KOPT-K1 (cell line): ENCODE measurements around the gene RNPEPL1.

ENCODE experiments used
- H3K27ac ChIP-seq: fragments of 200-600 bp; sonication (generic); 2 replicates; pipeline ENCODE4 v1.5.1; 2016; ENCODE audit warnings: antibody characterized with exemption, mild to moderate bottlenecking, low read depth, low read length; ENCODE audit not compliant: poor library complexity, severe bottlenecking
- H3K36me3 ChIP-seq: fragments of 200-600 bp; sonication (generic); 2 replicates; pipeline ENCODE4 v1.5.1; 2017; ENCODE audit warnings: antibody characterized with exemption, mild to moderate bottlenecking, low read length, moderate library complexity; ENCODE audit not compliant: insufficient read depth
- H3K9me3 ChIP-seq: fragments of 200-600 bp; sonication (generic); 2 replicates; pipeline ENCODE4 v1.5.1; 2017; ENCODE audit warnings: antibody characterized with exemption, low read length, mild to moderate bottlenecking; ENCODE audit not compliant: insufficient read depth, poor library complexity, severe bottlenecking

RNPEPL1 gene

GRCh38 chr2:240576036-240576435 lies 7.8 kb downstream of the RNPEPL1 start:
- Histone ChIP-seq H3K9me3 (no peaks in the 10 kb centered on the region), H3K36me3 (peaks cover 59% of the 10 kb centered on the region; the same call in 1 of the 2 replicates), H3K27ac (no peak overlapping the region)

GRCh38 chr2:240576436-240577205 lies 8.3 kb downstream of the RNPEPL1 start:
- H3K9me3 ChIP-seq, result no peaks in the 10 kb centered on the region
- peaks cover 59% of the 10 kb centered on the region; the same call in 1 of the 2 replicates for H3K36me3 ChIP-seq
- no peak overlapping the region for H3K27ac ChIP-seq

- Histone ChIP-seq H3K36me3 (peaks cover 53% of the 10 kb centered on the region; the same call in 1 of the 2 replicates), H3K9me3 (no peaks in the 10 kb centered on the region), H3K27ac (no peak overlapping the region)
Measured at GRCh38 chr2:240577281-240578109, 9.2 kb downstream of the RNPEPL1 start.

GRCh38 chr2:240578110-240578450 lies 9.8 kb downstream of the RNPEPL1 start:
- H3K9me3 ChIP-seq, result no peaks in the 10 kb centered on the region
- H3K36me3 ChIP-seq, result peaks cover 54% of the 10 kb centered on the region; the same call in 1 of the 2 replicates
- no peak overlapping the region for H3K27ac ChIP-seq

GRCh38 chr2:240578488-240578887 lies 10.2 kb downstream of the RNPEPL1 start:
- no peak overlapping the region for H3K27ac ChIP-seq
- peaks cover 54% of the 10 kb centered on the region; the same call in 1 of the 2 replicates for H3K36me3 ChIP-seq
- H3K9me3 ChIP-seq, result no peaks in the 10 kb centered on the region

- peak overlapping the region; percentile 1 for H3K27ac ChIP-seq
- no peaks in the 10 kb centered on the region for H3K9me3 ChIP-seq
- peaks cover 51% of the 10 kb centered on the region; the same call in 1 of the 2 replicates for H3K36me3 ChIP-seq
Measured at GRCh38 chr2:240579071-240579762, 10.9 kb downstream of the RNPEPL1 start.

- Histone ChIP-seq H3K27ac (peak overlapping the region; percentile 1), H3K9me3 (no peaks in the 10 kb centered on the region), H3K36me3 (peaks cover 43% of the 10 kb centered on the region; the same call in 1 of the 2 replicates)
Measured at GRCh38 chr2:240579771-240580614, 11.7 kb downstream of the RNPEPL1 start.

GRCh38 chr2:240581811-240582210 lies 13.5 kb downstream of the RNPEPL1 start:
- Histone ChIP-seq H3K9me3 (no peaks in the 10 kb centered on the region), H3K27ac (no peak overlapping the region), H3K36me3 (peaks cover 25% of the 10 kb centered on the region; the same call in 1 of the 2 replicates)

GRCh38 chr2:240582781-240583180 lies 14.5 kb downstream of the RNPEPL1 start:
- Histone ChIP-seq H3K36me3 (peaks cover 16% of the 10 kb centered on the region; the same call in 1 of the 2 replicates), H3K9me3 (no peaks in the 10 kb centered on the region), H3K27ac (no peak overlapping the region)

- H3K9me3 ChIP-seq, result no peaks in the 10 kb centered on the region
- no peak overlapping the region for H3K27ac ChIP-seq
- 0 out of 2 replicates have a peak, but pooled peaks cover 6% of the 10 kb centered on the region for H3K36me3 ChIP-seq
Measured at GRCh38 chr2:240583774-240584173, 15.5 kb downstream of the RNPEPL1 start.

- H3K27ac ChIP-seq, result no peak overlapping the region
- no peaks in the 10 kb centered on the region for H3K9me3 ChIP-seq
- peaks cover 11% of the 10 kb centered on the region; the same call in 1 of the 2 replicates for H3K36me3 ChIP-seq
Measured at GRCh38 chr2:240584486-240585031, 16.3 kb downstream of the RNPEPL1 start.

- Histone ChIP-seq H3K9me3 (no peaks in the 10 kb centered on the region), H3K36me3 (peaks cover 16% of the 10 kb centered on the region), H3K27ac (peak overlapping the region; percentile 94)
Measured at GRCh38 chr2:240585101-240585500, 16.8 kb downstream of the RNPEPL1 start.

- peak overlapping the region; percentile 94 for H3K27ac ChIP-seq
- H3K9me3 ChIP-seq, result no peaks in the 10 kb centered on the region
- H3K36me3 ChIP-seq, result peaks cover 23% of the 10 kb centered on the region
Measured at GRCh38 chr2:240585681-240586197, 17.5 kb downstream of the RNPEPL1 start.
